AG04450 (cell line): ENCODE data around the gene INPP5E. TPM values are rescaled to one million over a fixed set of nuclear protein-coding genes. Genes with fewer than 3 reads are reported as not detected.
"Not testable (repeated sequence)": the region's sequence is repeated elsewhere in the genome, so short reads cannot be mapped to it uniquely, and the experiment has no call there.

Source experiments
- CTCF ChIA-PET: fragments of 300-600, 350-600 bp; formaldehyde crosslinking; extraction: SDS; loops from one replicate; lab custom pipeline; 2022; ENCODE audit warnings: antibody characterized with exemption, inconsistent platforms; lab: Charles Lee
- POLR2A ChIA-PET: fragments of 350-600 bp; formaldehyde crosslinking; extraction: SDS; loops from one replicate; lab custom pipeline; 2021; ENCODE audit warnings: antibody characterized with exemption, inconsistent platforms; lab: Yijun Ruan, JAX
- DNase-seq: peaks from one replicate; pipeline ENCODE4 v3.0.0-alpha.2; 2011; ENCODE audit warnings: low read depth, low spot score
- H3K27ac ChIP-seq: one replicate; pipeline ENCODE4 v1.5.1; 2012; ENCODE audit warnings: low read depth, low read length, control low read depth
- H3K27me3 ChIP-seq: one replicate; pipeline ENCODE4 v1.6.0; 2012; ENCODE audit warnings: low read length; ENCODE audit not compliant: control insufficient read depth, insufficient read depth
- H3K4me3 ChIP-seq: 2 replicates; pipeline ENCODE4 v1.5.1; 2011; ENCODE audit warnings: mild to moderate bottlenecking, low read depth, low read length, control low read depth
- H3K9me3 ChIP-seq: 2 replicates; pipeline ENCODE4 v1.5.1; 2012; ENCODE audit warnings: low read length; ENCODE audit not compliant: control insufficient read depth, insufficient read depth
- polyA plus RNA-seq: library from polyadenylated mRNA; depleted of rRNA; stranded (reverse); fragments of >200 nt; gene quantifications from 2 replicates; pipeline ENCODE4 v1.2.3, GENCODE V29; 2011
- TF ChIP-seq, protein P1 (sequence below): IDR thresholded peaks from 2 replicates; pipeline ENCODE4 v1.5.1; 2011; ENCODE audit warnings: low read depth, low read length, control low read depth, inconsistent platforms

INPP5E gene
- polyA plus RNA-seq, 1 experiment: 4.3 TPM

DNA sequence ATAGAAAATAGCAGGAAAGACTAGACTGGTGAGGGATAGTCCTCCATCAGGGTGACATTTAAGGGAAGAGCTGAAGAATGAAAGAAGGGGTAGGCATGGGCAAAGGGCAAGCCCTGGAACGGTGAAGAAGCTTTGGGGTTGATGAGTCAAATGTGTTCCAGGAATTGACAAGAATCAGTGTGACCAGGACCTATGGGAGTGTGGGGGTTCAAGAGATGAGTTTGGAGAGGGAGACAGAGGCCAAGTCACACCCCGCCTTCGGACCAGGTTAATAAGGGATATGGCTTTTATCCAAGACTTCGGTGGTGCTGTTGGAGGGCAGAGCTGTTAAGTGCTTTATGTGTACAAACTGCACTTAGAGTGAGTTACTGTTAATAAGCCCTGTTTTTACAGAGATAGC, 28.3 kb downstream of the INPP5E start:
- H3K4me3 ChIP-seq: peak overlapping the region; percentile 95
- POLR2A ChIA-PET: no interaction called here
- H3K27ac ChIP-seq: no peak overlapping the region
- CTCF ChIA-PET: no interaction called here
- no peaks in the 10 kb centered on the region for H3K27me3 ChIP-seq
- no peak for DNase-seq
- H3K9me3 ChIP-seq: peaks cover 4% of the 10 kb centered on the region; the same call in 1 of the 2 replicates
- TF ChIP-seq, protein P1, sequence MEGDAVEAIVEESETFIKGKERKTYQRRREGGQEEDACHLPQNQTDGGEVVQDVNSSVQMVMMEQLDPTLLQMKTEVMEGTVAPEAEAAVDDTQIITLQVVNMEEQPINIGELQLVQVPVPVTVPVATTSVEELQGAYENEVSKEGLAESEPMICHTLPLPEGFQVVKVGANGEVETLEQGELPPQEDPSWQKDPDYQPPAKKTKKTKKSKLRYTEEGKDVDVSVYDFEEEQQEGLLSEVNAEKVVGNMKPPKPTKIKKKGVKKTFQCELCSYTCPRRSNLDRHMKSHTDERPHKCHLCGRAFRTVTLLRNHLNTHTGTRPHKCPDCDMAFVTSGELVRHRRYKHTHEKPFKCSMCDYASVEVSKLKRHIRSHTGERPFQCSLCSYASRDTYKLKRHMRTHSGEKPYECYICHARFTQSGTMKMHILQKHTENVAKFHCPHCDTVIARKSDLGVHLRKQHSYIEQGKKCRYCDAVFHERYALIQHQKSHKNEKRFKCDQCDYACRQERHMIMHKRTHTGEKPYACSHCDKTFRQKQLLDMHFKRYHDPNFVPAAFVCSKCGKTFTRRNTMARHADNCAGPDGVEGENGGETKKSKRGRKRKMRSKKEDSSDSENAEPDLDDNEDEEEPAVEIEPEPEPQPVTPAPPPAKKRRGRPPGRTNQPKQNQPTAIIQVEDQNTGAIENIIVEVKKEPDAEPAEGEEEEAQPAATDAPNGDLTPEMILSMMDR: no peak

GRCh38 chr9:136410500-136411287, 29.0 kb downstream of the INPP5E start, which contains the start of the genes ENTR1 and PMPCA:
ENTR1 (minus strand) TSS chr9:136410614; CDS start chr9:136410397, 217 bp downstream.
PMPCA (plus strand) TSS chr9:136410658; CDS start chr9:136410669, 11 bp downstream.
- TF ChIP-seq, protein P1: no peak
- Histone ChIP-seq H3K4me3 (peak within 1 kb of the TSS; percentile 95), H3K27me3 (no peaks in the 10 kb centered on the region), H3K27ac (peak within 1 kb of the TSS; percentile 80), H3K9me3 (peaks cover 4% of the 10 kb centered on the region; the same call in 1 of the 2 replicates)
- DNase-seq: peak; percentile 57
- ChIA-PET CTCF (interaction anchor here (0.5 to 1.2 kb wide), 3 partner anchors 9 to 99 kb away, joined by 3 to 6 read pairs (median 6); no protein-coding TSS in a partner anchor), POLR2A (interaction anchor here (1.0 to 1.5 kb wide), 3 partner anchors 48 to 84 kb away, joined by 4 to 5 read pairs (median 5); partner anchors contain the start of genes DNLZ and GPSM1)

- Histone ChIP-seq H3K27ac (peak overlapping the region; percentile 31), H3K9me3 (peaks cover 4% of the 10 kb centered on the region; the same call in 1 of the 2 replicates), H3K27me3 (no peaks in the 10 kb centered on the region), H3K4me3 (peak overlapping the region; percentile 95)
- TF ChIP-seq, protein P1: no peak
- DNase-seq: no peak
- CTCF ChIA-PET: interaction anchor here (1.1 to 1.4 kb wide), 3 partner anchors 9 to 98 kb away, joined by 3 to 6 read pairs (median 6); no protein-coding TSS in a partner anchor
- POLR2A ChIA-PET: interaction anchor here (0.7 to 1.5 kb wide), 4 partner anchors 8 to 83 kb away, joined by 4 to 5 read pairs (median 4); partner anchors contain the start of genes DNLZ and GPSM1
These were observed 29.8 kb downstream of the INPP5E start for GRCh38 chr9:136409557-136410455.

DNA sequence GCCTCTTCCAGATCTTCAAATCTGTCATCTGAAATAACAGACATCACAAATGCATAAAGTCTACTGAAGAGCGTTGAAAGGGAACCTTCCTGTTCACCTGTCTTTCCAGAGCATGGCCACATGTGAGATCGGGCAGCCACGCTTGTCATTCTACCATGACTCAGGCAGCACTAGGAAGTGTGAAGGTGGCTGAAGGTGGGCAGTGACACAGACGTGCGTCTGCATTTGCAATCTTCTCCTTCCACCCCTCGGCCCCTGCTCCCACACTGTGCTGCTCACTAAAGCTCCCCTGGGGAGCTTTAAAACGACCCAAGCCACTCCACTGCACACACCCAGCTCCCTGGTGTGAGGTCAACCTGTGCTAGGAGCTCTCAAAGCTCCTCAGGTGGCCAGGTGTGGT, 31.7 kb downstream of the INPP5E start:
- peaks cover 4% of the 10 kb centered on the region; the same call in 1 of the 2 replicates for H3K9me3 ChIP-seq
- no peaks in the 10 kb centered on the region for H3K27me3 ChIP-seq
- TF ChIP-seq, protein P1: no peak
- ChIA-PET CTCF (no interaction called here), POLR2A (no interaction called here)
- H3K4me3 ChIP-seq: no peak overlapping the region
- no peak overlapping the region for H3K27ac ChIP-seq
- DNase-seq: no peak

DNA sequence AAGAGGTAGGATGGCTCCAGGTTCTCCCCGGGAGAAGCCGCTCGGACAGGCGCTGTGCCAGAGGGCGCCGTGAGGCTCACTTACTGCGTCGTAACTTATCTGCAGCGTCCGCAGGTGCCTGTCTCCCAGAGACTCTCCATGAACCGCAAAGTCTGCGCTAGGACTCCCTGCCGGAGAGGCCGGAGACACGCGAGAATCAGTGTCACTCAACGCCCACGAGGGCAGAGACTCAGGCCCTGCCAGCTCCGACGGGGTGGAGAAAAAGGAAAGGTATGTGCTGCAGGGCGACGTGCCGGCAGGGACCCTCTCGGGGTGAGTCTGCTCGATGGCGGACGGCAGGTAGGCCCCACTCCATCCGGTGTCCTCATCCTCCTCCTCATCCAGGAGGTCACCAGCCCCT, 32.6 kb downstream of the INPP5E start:
- POLR2A ChIA-PET, H3K9me3 ChIP-seq, H3K27me3 ChIP-seq, H3K27ac ChIP-seq, DNase-seq, CTCF ChIA-PET, H3K4me3 ChIP-seq: not testable (repeated sequence)

DNA sequence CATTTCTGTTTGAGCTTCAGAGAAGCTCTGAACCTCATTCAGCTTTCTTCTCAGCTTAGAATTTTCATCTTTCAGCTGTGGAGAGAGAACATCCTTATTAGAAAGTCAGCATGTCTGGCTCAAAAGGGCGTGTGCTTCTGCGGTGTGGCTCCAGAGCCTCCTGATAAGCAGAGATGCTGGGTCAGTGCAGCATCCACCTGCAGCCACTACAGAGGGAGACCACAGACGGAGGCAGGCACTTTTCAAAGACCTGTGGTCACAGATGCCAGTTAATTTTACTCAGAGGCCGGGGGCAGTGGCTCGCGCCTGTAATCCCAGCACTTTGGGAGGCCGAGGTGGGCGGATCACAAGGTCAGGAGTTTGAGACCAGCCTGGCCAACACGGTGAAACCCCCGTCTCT, 33.7 kb downstream of the INPP5E start:
- CTCF ChIA-PET: interaction anchor here (0.6 kb wide), 1 partner anchor 94 kb away, joined by 3 read pairs; no protein-coding TSS in a partner anchor
- DNase-seq, H3K27me3 ChIP-seq, H3K27ac ChIP-seq, H3K9me3 ChIP-seq, POLR2A ChIA-PET, H3K4me3 ChIP-seq: not testable (repeated sequence)
